Spinal cord (tissue), 10 donors: ENCODE measurements around the gene CWC27. TPM values are rescaled to one million over a fixed set of nuclear protein-coding genes. Genes with fewer than 3 reads are reported as not detected.

Source experiments
- DNase-seq, 6 donors: peaks; one replicate each; pipeline versions ENCODE4 v3.0.0 to v3.0.0-alpha.2; 2013 to 2015; ENCODE audit warnings: low spot score in 6 of 6, low read depth in 4 of 6
- H3K27ac ChIP-seq: one replicate; pipeline ENCODE4 v1.5.1; 2013; ENCODE audit warnings: low read depth, low read length, control low read depth
- H3K27me3 ChIP-seq: one replicate; pipeline ENCODE4 v1.6.1; 2013; ENCODE audit warnings: low read length; ENCODE audit not compliant: control insufficient read depth, insufficient read depth
- H3K36me3 ChIP-seq: one replicate; pipeline ENCODE4 v1.6.1; 2013; ENCODE audit warnings: low read length; ENCODE audit not compliant: control insufficient read depth, insufficient read depth
- H3K4me1 ChIP-seq: one replicate; pipeline ENCODE4 v1.6.1; 2013; ENCODE audit warnings: low read length; ENCODE audit not compliant: control insufficient read depth, insufficient read depth
- H3K4me3 ChIP-seq: one replicate; pipeline ENCODE4 v1.5.1; 2013; ENCODE audit warnings: low read depth, low read length, control low read depth
- H3K9me3 ChIP-seq: one replicate; pipeline ENCODE4 v1.6.1; 2013; ENCODE audit warnings: low read length; ENCODE audit not compliant: control insufficient read depth, insufficient read depth
- whole genome bisulfite sequencing: methylation state at CpG from one replicate; pipeline ENCODE4 v1.1.5; 2013; ENCODE audit warnings: missing lambda C conversion rate; ENCODE audit not compliant: insufficient coverage; 5-methylcytosine and 5-hydroxymethylcytosine counted together
- polyA plus RNA-seq, 2 donors: library from polyadenylated mRNA; unstranded; fragments of 120-200 nt; gene quantifications; one replicate each; pipeline ENCODE4 v1.2.1, GENCODE V29; 2013; ENCODE audit not compliant: insufficient read length in 2 of 2
- total RNA-seq, 2 donors: library from RNA; depleted of rRNA in 1 of 2; stranded (reverse); fragments of 120-200 nt in 1 of 2; fragments of >200 nt in 1 of 2; gene quantifications; one replicate each; pipeline versions ENCODE4 v1.2.3 to v1.2.4, GENCODE V29; 2013 to 2014
- donor health status: healthy.

Gene CWC27
- total and polyA plus RNA-seq, 4 donors = 18.5 to 30.3 (median 22.0) TPM

DNA sequence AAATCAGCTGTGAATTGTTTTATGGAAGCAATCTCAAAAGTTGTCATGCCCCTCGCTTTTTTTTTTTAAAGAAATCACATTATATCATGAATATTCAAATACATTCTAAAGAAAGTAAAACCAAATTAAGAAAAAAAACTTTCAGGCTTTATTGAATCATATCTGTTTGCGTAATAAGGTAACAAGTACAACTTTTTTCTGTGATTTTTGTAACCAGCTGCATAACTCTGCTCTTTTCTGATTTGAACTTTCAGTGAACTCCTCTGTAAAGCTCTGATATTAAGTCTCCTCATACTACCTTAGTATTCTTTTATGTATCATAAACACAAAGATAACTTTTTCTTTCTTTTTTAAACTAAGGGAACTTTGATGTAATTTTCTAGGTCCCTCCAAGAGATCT, 65.3 kb downstream of the CWC27 start:
- WGBS = no CpG with 5 or more reads among the region's 2 CpGs
- DNase-seq = no peak

DNA sequence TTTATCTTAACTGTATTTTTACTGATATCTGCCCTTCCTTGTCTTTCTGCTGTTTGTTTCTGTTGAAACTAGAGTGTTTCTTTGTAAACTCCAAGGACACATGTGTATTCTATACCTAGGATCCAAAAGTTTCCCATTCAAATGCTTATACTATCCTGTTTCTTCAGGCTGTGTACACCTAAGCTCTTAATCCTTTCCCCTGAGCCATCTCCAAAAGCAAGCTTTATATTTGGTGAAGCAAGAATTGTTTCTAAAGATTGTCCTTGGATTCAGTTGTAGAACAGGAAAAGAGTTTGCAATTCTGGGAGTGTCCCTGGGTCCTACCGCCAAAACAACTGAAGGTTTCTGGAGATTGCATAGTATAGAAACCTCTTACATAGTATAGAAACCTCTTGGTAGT, 65.9 kb downstream of the CWC27 start:
- no peak for DNase-seq
- no peak overlapping the region for H3K4me3 ChIP-seq
- no peaks in the 10 kb centered on the region for H3K4me1 ChIP-seq
- H3K9me3 ChIP-seq = no peaks in the 10 kb centered on the region
- no peak overlapping the region for H3K27ac ChIP-seq
- no peaks in the 10 kb centered on the region for H3K27me3 ChIP-seq
- H3K36me3 ChIP-seq = no peaks in the 10 kb centered on the region
- no CpG with 5 or more reads among the region's 1 CpG for WGBS

More for the DNA sequence above, 65.3 kb downstream of the CWC27 start:
- Histone ChIP-seq H3K9me3 (no peaks in the 10 kb centered on the region), H3K4me1 (no peaks in the 10 kb centered on the region), H3K27ac (no peak overlapping the region), H3K4me3 (no peak overlapping the region), H3K27me3 (no peaks in the 10 kb centered on the region), H3K36me3 (no peaks in the 10 kb centered on the region)

DNA sequence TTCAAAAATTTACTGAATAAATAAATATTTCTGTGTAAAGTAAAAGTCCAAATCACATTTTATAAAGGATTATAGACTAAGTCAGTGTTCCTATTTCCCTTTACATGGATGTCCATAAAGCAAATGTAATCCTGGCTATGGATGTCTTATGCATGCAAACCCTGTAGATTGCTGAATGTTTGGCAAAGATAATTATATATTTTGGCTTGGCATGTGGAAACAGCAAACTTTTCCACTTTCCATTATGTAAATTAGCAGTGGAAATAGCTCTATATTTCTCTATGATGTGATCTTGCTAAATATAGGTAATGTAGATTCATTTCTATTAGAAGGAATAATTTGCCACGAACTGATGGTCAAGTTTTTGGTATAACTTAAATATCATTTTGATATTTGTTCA, 66.5 kb downstream of the CWC27 start:
- H3K27ac ChIP-seq = no peak overlapping the region
- no peak overlapping the region for H3K4me3 ChIP-seq
- H3K36me3 ChIP-seq = no peaks in the 10 kb centered on the region
- no CpG with 5 or more reads among the region's 1 CpG for WGBS
- DNase-seq = no peak
- no peaks in the 10 kb centered on the region for H3K4me1 ChIP-seq
- H3K27me3 ChIP-seq = no peaks in the 10 kb centered on the region
- H3K9me3 ChIP-seq = no peaks in the 10 kb centered on the region

DNA sequence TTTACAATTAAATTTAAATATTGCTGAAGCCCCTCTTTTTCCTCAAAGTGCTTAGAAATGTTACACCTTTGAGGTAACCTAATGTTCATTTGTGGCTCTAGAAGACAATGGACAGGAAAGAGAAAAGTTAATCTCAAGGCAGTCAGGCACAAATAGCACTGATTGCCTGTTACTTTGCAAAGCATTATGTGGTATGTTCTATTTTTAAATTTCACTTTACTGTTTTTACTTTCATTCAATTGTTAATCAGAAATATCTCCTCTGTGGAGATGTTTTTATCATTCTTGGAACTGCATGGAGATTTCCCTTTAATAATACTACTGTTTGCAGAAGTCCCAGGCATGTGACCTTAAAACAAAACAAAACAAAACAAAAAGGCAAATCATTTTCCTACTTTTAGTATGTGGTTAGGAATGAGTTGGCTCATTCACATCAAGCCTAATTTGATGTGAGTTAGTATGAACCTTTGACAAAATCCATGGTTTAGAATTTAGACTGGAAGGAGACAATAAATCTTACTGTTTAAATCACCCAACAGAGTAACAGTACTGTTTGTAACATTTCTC, 67.5 kb downstream of the CWC27 start:
- H3K36me3 ChIP-seq = no peaks in the 10 kb centered on the region
- H3K4me3 ChIP-seq = no peak overlapping the region
- H3K27ac ChIP-seq = no peak overlapping the region
- H3K9me3 ChIP-seq = no peaks in the 10 kb centered on the region
- no peak for DNase-seq
- H3K4me1 ChIP-seq = no peaks in the 10 kb centered on the region
- no peaks in the 10 kb centered on the region for H3K27me3 ChIP-seq

DNA sequence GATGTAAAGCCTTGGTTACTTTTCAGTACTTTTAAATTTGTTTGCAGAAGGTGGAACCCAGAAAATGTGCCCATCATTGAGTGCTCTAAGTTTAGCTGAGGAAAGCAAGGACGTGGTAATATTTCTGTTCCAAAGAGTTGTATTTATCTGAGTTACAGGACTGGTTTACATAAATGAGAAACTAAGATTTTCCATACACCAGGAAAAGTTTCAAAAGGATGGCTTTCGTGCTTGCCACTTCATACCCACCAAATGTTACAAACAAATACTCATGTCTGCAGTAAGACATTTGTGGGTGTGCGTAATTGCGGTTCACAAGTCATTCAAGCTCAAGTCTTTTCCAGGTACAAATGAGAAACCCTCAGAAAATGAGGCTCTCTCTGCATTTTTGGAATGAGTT, 68.1 kb downstream of the CWC27 start:
- no peaks in the 10 kb centered on the region for H3K36me3 ChIP-seq
- H3K4me3 ChIP-seq = no peak overlapping the region
- H3K9me3 ChIP-seq = no peaks in the 10 kb centered on the region
- no peaks in the 10 kb centered on the region for H3K27me3 ChIP-seq
- H3K27ac ChIP-seq = no peak overlapping the region
- WGBS = 100% methylated on average over 1 of the region's 4 CpGs
- no peak for DNase-seq
- H3K4me1 ChIP-seq = no peaks in the 10 kb centered on the region

DNA sequence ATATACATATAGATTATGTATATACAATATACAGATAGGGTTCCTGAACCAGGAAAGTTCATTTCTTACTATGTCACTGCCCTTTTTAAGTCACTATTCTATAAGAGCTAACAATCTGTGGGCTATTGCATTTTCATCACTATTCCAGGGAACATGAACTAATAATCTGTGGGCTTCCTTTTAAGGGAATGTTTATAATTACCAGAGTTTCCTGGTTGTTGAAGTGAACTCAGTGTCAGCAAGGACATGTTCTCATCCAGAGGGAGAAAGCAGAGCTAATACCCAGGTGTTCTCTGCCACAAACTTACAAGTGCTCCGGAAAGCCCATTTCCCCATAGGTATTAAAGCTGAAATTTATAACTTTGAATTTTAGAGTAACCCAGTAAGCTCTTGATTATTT, 69.6 kb downstream of the CWC27 start:
- no peak overlapping the region for H3K4me3 ChIP-seq
- H3K27ac ChIP-seq = no peak overlapping the region
- no peak for DNase-seq
- no peaks in the 10 kb centered on the region for H3K4me1 ChIP-seq
- no peaks in the 10 kb centered on the region for H3K27me3 ChIP-seq
- no peaks in the 10 kb centered on the region for H3K9me3 ChIP-seq
- H3K36me3 ChIP-seq = no peaks in the 10 kb centered on the region
- WGBS = no CpG with 5 or more reads among the region's 1 CpG

DNA sequence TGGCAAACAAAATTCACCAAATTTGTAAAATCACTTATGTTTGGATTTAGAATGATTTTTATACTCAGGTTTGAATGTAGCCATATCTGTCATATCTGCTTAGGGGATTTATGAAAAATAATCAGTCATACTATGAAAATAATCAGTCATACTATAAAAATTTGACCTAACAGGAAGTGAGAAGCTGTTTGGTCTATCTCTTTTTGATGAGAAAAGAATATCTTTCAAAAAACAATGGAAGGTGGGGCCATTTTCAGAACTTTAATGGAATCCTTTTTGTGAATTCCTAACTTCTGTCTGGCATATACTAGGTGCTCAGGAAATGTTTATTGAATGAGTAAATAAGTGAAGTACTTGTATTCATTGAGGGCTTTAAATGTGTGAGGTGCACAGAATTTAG, 70.1 kb downstream of the CWC27 start:
- no peak overlapping the region for H3K4me3 ChIP-seq
- no peak for DNase-seq
- H3K4me1 ChIP-seq = no peaks in the 10 kb centered on the region
- H3K27me3 ChIP-seq = no peaks in the 10 kb centered on the region
- no peaks in the 10 kb centered on the region for H3K36me3 ChIP-seq
- no peak overlapping the region for H3K27ac ChIP-seq
- no peaks in the 10 kb centered on the region for H3K9me3 ChIP-seq

DNA sequence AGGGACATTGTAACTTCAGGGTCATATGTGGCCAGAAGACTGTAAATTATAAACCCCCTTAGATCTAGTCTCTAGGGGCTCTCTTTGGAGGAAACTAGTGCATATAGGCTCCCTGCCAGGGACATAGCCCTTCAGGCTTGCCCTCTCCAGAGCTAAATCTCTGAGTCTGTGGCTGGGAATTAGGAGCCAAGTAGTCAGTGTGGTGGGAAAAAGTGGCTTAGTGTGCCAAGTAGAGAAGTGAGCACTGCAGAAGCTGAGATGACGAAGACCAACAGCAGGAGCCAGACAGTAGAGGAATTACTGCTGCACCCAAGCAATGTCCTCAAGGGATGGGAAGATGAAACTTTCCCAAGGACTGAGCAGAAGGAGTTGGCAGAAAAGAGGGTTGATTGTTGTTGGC, 71.2 kb downstream of the CWC27 start:
- 89% methylated on average over 1 of the region's 1 CpG for WGBS
- no peak overlapping the region for H3K27ac ChIP-seq

DNA sequence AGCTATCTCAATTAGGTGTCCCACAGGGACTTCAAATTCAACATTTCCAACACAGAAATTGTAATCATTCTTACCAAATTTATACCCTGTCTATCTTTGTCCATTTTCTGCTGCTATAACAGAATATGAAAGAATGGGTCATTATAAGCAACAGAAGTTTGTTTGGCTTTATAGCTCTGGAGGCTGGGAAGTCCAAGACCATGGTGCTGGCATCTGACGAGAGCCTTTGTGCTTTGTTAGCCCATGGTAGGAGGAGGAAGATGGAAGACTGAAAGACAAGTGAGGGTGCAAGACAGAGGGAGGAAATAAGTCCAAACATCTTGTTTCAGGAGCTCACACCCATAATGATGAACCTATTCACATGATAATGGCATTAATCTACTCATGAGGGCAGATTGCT, 72.2 kb downstream of the CWC27 start:
- H3K36me3 ChIP-seq = no peaks in the 10 kb centered on the region
- no peak overlapping the region for H3K4me3 ChIP-seq
- DNase-seq = no peak
- no peaks in the 10 kb centered on the region for H3K4me1 ChIP-seq
- 88% methylated on average over 1 of the region's 1 CpG for whole genome bisulfite sequencing
- peaks cover 11% of the 10 kb centered on the region for H3K9me3 ChIP-seq
- H3K27me3 ChIP-seq = no peaks in the 10 kb centered on the region
- H3K27ac ChIP-seq = no peak overlapping the region

More for the DNA sequence above, 71.2 kb downstream of the CWC27 start:
- Histone ChIP-seq H3K36me3 (no peaks in the 10 kb centered on the region), H3K4me1 (no peaks in the 10 kb centered on the region), H3K27me3 (no peaks in the 10 kb centered on the region), H3K9me3 (peaks cover 6% of the 10 kb centered on the region), H3K4me3 (no peak overlapping the region)
- DNase-seq = peak in 1 of 6 donors; percentile 38

DNA sequence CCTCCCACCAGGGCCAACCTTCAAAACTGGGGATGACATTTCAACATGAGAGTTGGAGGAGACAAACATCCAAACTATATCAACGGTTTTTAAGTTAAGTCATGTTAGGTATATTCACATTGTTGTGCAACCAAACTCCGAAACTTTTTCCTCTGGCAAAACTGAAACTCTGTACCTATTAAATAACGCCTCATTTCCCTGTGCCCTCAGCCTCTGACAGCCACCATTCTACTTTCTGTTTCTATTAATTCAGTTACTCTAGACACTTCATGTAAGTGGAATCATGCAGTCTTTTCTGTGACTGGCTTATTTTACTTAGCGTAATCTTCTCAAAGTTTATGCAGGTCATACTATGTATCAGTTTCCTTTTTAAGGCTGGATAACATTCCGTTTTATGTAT, 85.0 kb downstream of the CWC27 start:
- Histone ChIP-seq H3K9me3 (no peaks in the 10 kb centered on the region), H3K27me3 (no peaks in the 10 kb centered on the region), H3K36me3 (no peaks in the 10 kb centered on the region), H3K27ac (no peak overlapping the region), H3K4me3 (no peak overlapping the region), H3K4me1 (no peaks in the 10 kb centered on the region)
- WGBS = 100% methylated on average over 2 of the region's 5 CpGs
- DNase-seq = no peak
